ENCODE measurements around the gene TNRC18.

Gene TNRC18

GRCh38 chr7:5396999-5397663 is 26.5 kb downstream of the TNRC18 start:
- no peaks in the 10 kb centered on the region for H3K9me3 Mint-ChIP-seq
- no peak overlapping the region for H3K4me3 Mint-ChIP-seq
- H3K36me3 Mint-ChIP-seq (ENCODE audit: low read depth): peaks cover 47% of the 10 kb centered on the region
- no peaks in the 10 kb centered on the region for H3K27me3 Mint-ChIP-seq (ENCODE audit: low read depth, poor library complexity)
- no peak for DNase-seq
- H3K27ac Mint-ChIP-seq: no peak overlapping the region
- peaks cover 6% of the 10 kb centered on the region for H3K4me1 Mint-ChIP-seq
- TF ChIP-seq, protein P1, sequence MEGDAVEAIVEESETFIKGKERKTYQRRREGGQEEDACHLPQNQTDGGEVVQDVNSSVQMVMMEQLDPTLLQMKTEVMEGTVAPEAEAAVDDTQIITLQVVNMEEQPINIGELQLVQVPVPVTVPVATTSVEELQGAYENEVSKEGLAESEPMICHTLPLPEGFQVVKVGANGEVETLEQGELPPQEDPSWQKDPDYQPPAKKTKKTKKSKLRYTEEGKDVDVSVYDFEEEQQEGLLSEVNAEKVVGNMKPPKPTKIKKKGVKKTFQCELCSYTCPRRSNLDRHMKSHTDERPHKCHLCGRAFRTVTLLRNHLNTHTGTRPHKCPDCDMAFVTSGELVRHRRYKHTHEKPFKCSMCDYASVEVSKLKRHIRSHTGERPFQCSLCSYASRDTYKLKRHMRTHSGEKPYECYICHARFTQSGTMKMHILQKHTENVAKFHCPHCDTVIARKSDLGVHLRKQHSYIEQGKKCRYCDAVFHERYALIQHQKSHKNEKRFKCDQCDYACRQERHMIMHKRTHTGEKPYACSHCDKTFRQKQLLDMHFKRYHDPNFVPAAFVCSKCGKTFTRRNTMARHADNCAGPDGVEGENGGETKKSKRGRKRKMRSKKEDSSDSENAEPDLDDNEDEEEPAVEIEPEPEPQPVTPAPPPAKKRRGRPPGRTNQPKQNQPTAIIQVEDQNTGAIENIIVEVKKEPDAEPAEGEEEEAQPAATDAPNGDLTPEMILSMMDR (IDR thresholded peaks at IDR 0.05): no peak

GRCh38 chr7:5396542-5396941 is 27.1 kb downstream of the TNRC18 start:
- no peak overlapping the region for H3K4me3 Mint-ChIP-seq
- TF ChIP-seq, protein P1 (IDR thresholded peaks at IDR 0.05): no peak
- H3K9me3 Mint-ChIP-seq: no peaks in the 10 kb centered on the region
- H3K27ac Mint-ChIP-seq: no peak overlapping the region
- H3K36me3 Mint-ChIP-seq (ENCODE audit: low read depth): peaks cover 47% of the 10 kb centered on the region
- no peak for DNase-seq
- no peaks in the 10 kb centered on the region for H3K27me3 Mint-ChIP-seq (ENCODE audit: low read depth, poor library complexity)
- H3K4me1 Mint-ChIP-seq: peaks cover 6% of the 10 kb centered on the region

DNA sequence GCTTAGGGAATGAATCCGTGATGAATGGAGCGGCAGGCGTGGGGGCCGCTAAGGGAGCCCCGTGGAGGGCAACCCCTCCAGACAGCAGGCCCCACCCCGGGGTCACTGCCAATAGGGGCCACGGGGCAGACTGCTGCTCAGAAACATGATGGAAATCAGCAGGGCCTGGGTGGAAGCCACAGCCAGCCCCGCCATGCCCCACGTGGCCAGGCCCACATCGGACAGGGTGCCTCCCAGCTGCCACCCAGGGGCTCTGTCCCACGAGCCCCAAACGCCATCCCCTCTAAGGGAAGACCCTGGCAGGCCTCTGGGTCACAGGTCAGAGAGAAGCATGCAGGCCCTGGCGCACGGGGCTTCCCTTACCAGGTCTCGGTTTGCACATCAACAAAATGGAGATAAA is 28.4 kb downstream of the TNRC18 start:
- Mint-ChIP-seq H3K27ac (no peak overlapping the region), H3K9me3 (no peaks in the 10 kb centered on the region)
- no peak for DNase-seq

DNA sequence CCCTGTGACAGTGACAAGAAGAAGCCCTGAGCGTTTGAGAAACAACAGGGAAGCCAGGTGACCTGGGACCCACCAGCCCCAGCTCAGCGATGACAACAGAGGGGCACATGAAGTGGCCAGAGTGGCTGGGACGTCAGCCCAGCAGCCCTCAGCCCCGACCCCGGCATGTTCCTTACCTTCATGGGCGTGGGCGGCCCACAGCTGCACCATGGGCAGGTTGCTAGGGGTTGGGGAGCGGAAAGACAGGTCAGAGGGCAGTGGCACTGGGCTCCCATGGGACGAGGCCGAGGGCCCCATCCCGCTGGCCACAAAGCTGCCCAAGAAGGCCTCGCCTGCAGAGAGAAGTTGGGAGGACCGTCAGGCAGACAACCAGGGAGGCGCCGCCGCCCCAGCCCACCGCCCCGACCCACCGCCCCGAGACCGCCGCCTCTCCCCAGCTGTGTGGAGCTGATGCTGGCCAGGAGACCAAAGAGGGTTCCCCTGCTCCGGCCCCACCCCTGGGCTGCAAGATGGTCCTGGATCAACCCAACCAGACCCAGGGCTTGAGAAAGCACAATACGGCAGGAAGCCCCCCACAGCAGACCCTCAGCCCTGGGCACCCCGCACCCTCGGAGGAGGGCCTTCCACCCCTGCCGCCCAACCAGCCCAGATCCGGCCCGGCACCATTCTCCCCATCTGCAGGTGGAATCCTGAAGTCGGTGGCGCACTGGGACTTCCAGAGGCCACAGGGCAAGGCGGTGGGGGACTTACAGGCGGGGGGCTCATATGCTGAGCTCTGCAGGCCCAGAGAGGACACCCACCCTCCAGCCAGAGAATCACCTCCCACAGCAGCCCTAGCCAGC is 29.1 kb downstream of the TNRC18 start:
- H3K4me1 Mint-ChIP-seq: peaks cover 6% of the 10 kb centered on the region
- TF ChIP-seq, protein P1 (IDR thresholded peaks at IDR 0.05): no peak
- DNase-seq: no peak
- H3K27me3 Mint-ChIP-seq (ENCODE audit: low read depth, poor library complexity): no peaks in the 10 kb centered on the region
- H3K27ac Mint-ChIP-seq: no peak overlapping the region
- H3K9me3 Mint-ChIP-seq: no peaks in the 10 kb centered on the region
- peaks cover 45% of the 10 kb centered on the region for H3K36me3 Mint-ChIP-seq (ENCODE audit: low read depth)
- H3K4me3 Mint-ChIP-seq: no peak overlapping the region

More for the DNA sequence above, 28.4 kb downstream of the TNRC18 start:
- no peak overlapping the region for H3K4me3 Mint-ChIP-seq
- peaks cover 6% of the 10 kb centered on the region for H3K4me1 Mint-ChIP-seq
- H3K27me3 Mint-ChIP-seq (ENCODE audit: low read depth, poor library complexity): no peaks in the 10 kb centered on the region
- TF ChIP-seq, protein P1 (IDR thresholded peaks at IDR 0.05): no peak
- peaks cover 43% of the 10 kb centered on the region for H3K36me3 Mint-ChIP-seq (ENCODE audit: low read depth)

GRCh38 chr7:5393748-5394147 is 29.9 kb downstream of the TNRC18 start:
- H3K9me3 Mint-ChIP-seq: no peaks in the 10 kb centered on the region
- H3K27ac Mint-ChIP-seq: no peak overlapping the region
- peaks cover 41% of the 10 kb centered on the region for H3K36me3 Mint-ChIP-seq (ENCODE audit: low read depth)

More at GRCh38 chr7:5393748-5394147, 29.9 kb downstream of the TNRC18 start:
- TF ChIP-seq, protein P1 (IDR thresholded peaks at IDR 0.05): no peak
- DNase-seq: no peak
- no peak overlapping the region for H3K4me3 Mint-ChIP-seq
- H3K27me3 Mint-ChIP-seq (ENCODE audit: low read depth, poor library complexity): no peaks in the 10 kb centered on the region
- H3K4me1 Mint-ChIP-seq: peaks cover 6% of the 10 kb centered on the region

Data from nephron progenitor cell (in vitro differentiated cells).